Esophagus muscularis mucosa (tissue), 4 donors: ENCODE results near the gene OSBPL3. TPM values are rescaled to one million over a fixed set of nuclear protein-coding genes. Genes with fewer than 3 reads are reported as not detected.

ENCODE experiments used
- DNase-seq: peaks from one replicate; pipeline ENCODE4 v3.0.0-alpha.2; 2017; ENCODE audit errors: extremely low spot score
- H3K27ac ChIP-seq, 4 donors: fragments of 200-600 bp; sonication (generic); replicated peaks in 1 of 4; 1 replicate in 3 of 4; 2 replicates in 1 of 4; pipeline ENCODE4 v1.5.1; 2016 to 2019; ENCODE audit warnings: mild to moderate bottlenecking in 1 of 4
- H3K27me3 ChIP-seq, 4 donors: fragments of 200-600 bp; sonication (generic); one replicate each; pipeline versions ENCODE4 v1.5.1 to v1.6.0; 2016 to 2019
- H3K36me3 ChIP-seq, 4 donors: fragments of 200-600 bp; sonication (generic); one replicate each; pipeline ENCODE4 v1.5.1; 2016 to 2019
- H3K4me1 ChIP-seq, 4 donors: fragments of 200-600 bp; sonication (generic); one replicate each; pipeline ENCODE4 v1.5.1; 2016 to 2019
- H3K4me3 ChIP-seq, 4 donors: fragments of 200-600 bp; sonication (generic); 1 replicate in 2 of 4; 2 replicates in 2 of 4; pipeline ENCODE4 v1.5.1; 2016 to 2019; ENCODE audit warnings: mild to moderate bottlenecking in 4 of 4, moderate library complexity in 1 of 4
- H3K9me3 ChIP-seq, 4 donors: fragments of 200-600 bp; sonication (generic); 1 replicate in 3 of 4; 2 replicates in 1 of 4; pipeline ENCODE4 v1.5.1; 2016 to 2019
- CTCF ChIP-seq, 3 experiments: fragments of 200-600 bp in 2 of 3; fragments of 450-650 bp in 1 of 3; sonication (generic) in 2 of 3; IDR thresholded peaks; one replicate each; pipeline ENCODE4 v1.5.1; 2017 to 2019; ENCODE audit warnings: antibody characterized with exemption in 3 of 3, mild to moderate bottlenecking in 2 of 3, moderate library complexity in 1 of 3
- EP300 ChIP-seq: sonication (generic); formaldehyde crosslinking; IDR thresholded peaks from one replicate; pipeline ENCODE4 v1.6.1; 2017; ENCODE audit warnings: antibody characterized with exemption
- POLR2A ChIP-seq: fragments of 450-650 bp; IDR thresholded peaks from one replicate; pipeline ENCODE4 v1.6.1; 2017; ENCODE audit warnings: antibody characterized with exemption, moderate library complexity, mild to moderate bottlenecking, low read depth
- POLR2AphosphoS5 ChIP-seq, 2 donors: sonication (generic); formaldehyde crosslinking; IDR thresholded peaks; one replicate each; pipeline ENCODE4 v1.6.1; 2017; ENCODE audit warnings: antibody characterized with exemption in 2 of 2
- WGBS: methylation state at CpG from one replicate; pipeline ENCODE4 v1.1.5; 2018; 5-methylcytosine and 5-hydroxymethylcytosine counted together
- intact Hi-C: fragments of 100-400 bp; cut with DNase I; formaldehyde crosslinking; loops from one replicate; pipeline ENCODE4 v1.15.1; 2023
- total RNA-seq, 4 donors: library from RNA; depleted of rRNA; stranded (reverse); fragments of >200 nt; gene quantifications; one replicate each; pipeline versions ENCODE4 v1.1.0 to v1.2.1, GENCODE V29; 2016

OSBPL3 gene
- total RNA-seq, 4 donors from 2014 or later: 2.6 to 4.6 (median 3.3) TPM

- no peaks in the 10 kb centered on the region for H3K9me3 ChIP-seq
- H3K4me1 ChIP-seq: peaks cover 0 to 10% (median 3%) of the 10 kb centered on the region in 4 donors
- 28% methylated on average over 1 of the region's 1 CpG for WGBS
- H3K27ac ChIP-seq: no peak overlapping the region
- no peak overlapping the region for H3K4me3 ChIP-seq
- DNase-seq: no peak
- intact Hi-C loops: no loop called here
- no peaks in the 10 kb centered on the region for H3K36me3 ChIP-seq
- TF ChIP-seq CTCF (IDR thresholded peaks at IDR 0.05) (no peak), POLR2AphosphoS5 (IDR thresholded peaks at IDR 0.05) (no peak), EP300 (no peak), POLR2A (no peak)
- H3K27me3 ChIP-seq: no peaks in the 10 kb centered on the region
Observed at GRCh38 chr7:24949884-24950283, 30.1 kb downstream of the OSBPL3 start.

- intact Hi-C loops: no loop called here
- WGBS: 86% methylated on average over 4 of the region's 4 CpGs
Observed at GRCh38 chr7:24948739-24949138, 31.2 kb downstream of the OSBPL3 start.

GRCh38 chr7:24946467-24946866 lies 33.5 kb downstream of the OSBPL3 start:
- no peak overlapping the region for H3K4me3 ChIP-seq
- no peak for DNase-seq
- H3K27me3 ChIP-seq: no peaks in the 10 kb centered on the region
- intact Hi-C loops: no loop called here
- 92% methylated on average over 1 of the region's 1 CpG for WGBS
- no peaks in the 10 kb centered on the region for H3K9me3 ChIP-seq
- no peaks in the 10 kb centered on the region for H3K4me1 ChIP-seq
- no peak for TF ChIP-seq POLR2AphosphoS5 (IDR thresholded peaks at IDR 0.05)
- no peak for TF ChIP-seq EP300
- TF ChIP-seq POLR2A: no peak
- TF ChIP-seq CTCF (IDR thresholded peaks at IDR 0.05): no peak
- H3K27ac ChIP-seq: no peak overlapping the region
- no peaks in the 10 kb centered on the region for H3K36me3 ChIP-seq

More at GRCh38 chr7:24948739-24949138, 31.2 kb downstream of the OSBPL3 start:
- no peak for DNase-seq
- TF ChIP-seq POLR2A (no peak), EP300 (no peak), CTCF (IDR thresholded peaks at IDR 0.05) (no peak), POLR2AphosphoS5 (IDR thresholded peaks at IDR 0.05) (no peak)
- Histone ChIP-seq H3K36me3 (no peaks in the 10 kb centered on the region), H3K27ac (no peak overlapping the region), H3K4me1 (peaks cover 0 to 5% (median under 1%) of the 10 kb centered on the region in 4 donors), H3K9me3 (no peaks in the 10 kb centered on the region), H3K27me3 (no peaks in the 10 kb centered on the region), H3K4me3 (no peak overlapping the region)

GRCh38 chr7:24945899-24946298 lies 34.1 kb downstream of the OSBPL3 start:
- WGBS: 0% methylated on average over 1 of the region's 1 CpG
- no peaks in the 10 kb centered on the region for H3K4me1 ChIP-seq
- H3K27ac ChIP-seq: no peak overlapping the region
- H3K27me3 ChIP-seq: no peaks in the 10 kb centered on the region
- intact Hi-C loops: no loop called here
- TF ChIP-seq EP300: no peak
- no peak for DNase-seq
- H3K9me3 ChIP-seq: no peaks in the 10 kb centered on the region
- no peaks in the 10 kb centered on the region for H3K36me3 ChIP-seq
- no peak overlapping the region for H3K4me3 ChIP-seq

- WGBS: 92% methylated on average over 5 of the region's 5 CpGs
Observed at GRCh38 chr7:24943096-24943948, 36.7 kb downstream of the OSBPL3 start.

More at GRCh38 chr7:24943096-24943948, 36.7 kb downstream of the OSBPL3 start:
- intact Hi-C loops: no loop called here
- TF ChIP-seq POLR2AphosphoS5 (IDR thresholded peaks at IDR 0.05) (no peak), POLR2A (no peak), CTCF (IDR thresholded peaks at IDR 0.05) (no peak), EP300 (no peak)
- H3K27ac ChIP-seq: no peak overlapping the region
- no peaks in the 10 kb centered on the region for H3K9me3 ChIP-seq
- H3K4me3 ChIP-seq: no peak overlapping the region
- no peaks in the 10 kb centered on the region for H3K27me3 ChIP-seq
- no peaks in the 10 kb centered on the region for H3K36me3 ChIP-seq
- no peak for DNase-seq
- no peaks in the 10 kb centered on the region for H3K4me1 ChIP-seq
